Activated CD4-positive, alpha-beta T cell treated with anti-CD3 and anti-CD28 coated beads for 24 hours (primary cell): ENCODE measurements around the gene CYP2C18.
"Not testable (repeated sequence)": the region's sequence is repeated elsewhere in the genome, so short reads cannot be mapped to it uniquely, and the experiment has no call there.

Experiments used
- DNase-seq, 2 donors: peaks; one replicate each; pipeline ENCODE4 v3.0.0-alpha.2; 2020; ENCODE audit warnings: low read depth in 2 of 2

Gene CYP2C18

GRCh38 chr10:94747137-94747536 lies 63.6 kb downstream of the CYP2C18 start:
- no peak for DNase-seq

- DNase-seq, result no peak
These were observed 64.3 kb downstream of the CYP2C18 start for GRCh38 chr10:94747838-94748237.

GRCh38 chr10:94757916-94758315 lies 74.4 kb downstream of the CYP2C18 start:
- no peak for DNase-seq

- DNase-seq, result no peak
These were observed 77.2 kb downstream of the CYP2C18 start for GRCh38 chr10:94760586-94761178.

GRCh38 chr10:94762393-94762792 lies 78.9 kb downstream of the CYP2C18 start, which contains the start of gene CYP2C19:
Gene CYP2C19, plus strand, starts transcription at chr10:94762681. Its CDS starts 25 bp downstream, at chr10:94762706.
- no peak for DNase-seq

GRCh38 chr10:94775425-94775824 lies 91.9 kb downstream of the CYP2C18 start:
- not testable (repeated sequence) for DNase-seq

GRCh38 chr10:94777886-94778458 lies 94.4 kb downstream of the CYP2C18 start:
- DNase-seq, result no peak

- no peak for DNase-seq
These were observed 97.3 kb downstream of the CYP2C18 start for GRCh38 chr10:94780844-94781243.

GRCh38 chr10:94784256-94784655 lies 100.7 kb downstream of the CYP2C18 start:
- no peak for DNase-seq

GRCh38 chr10:94785211-94785610 lies 101.7 kb downstream of the CYP2C18 start:
- no peak for DNase-seq
